MCF 10A (cell line): ENCODE results near the gene SUPT4H1. TPM values are rescaled to one million over a fixed set of nuclear protein-coding genes. Genes with fewer than 3 reads are reported as not detected.

Experiments used
- BruUV-seq: library from RNA; stranded (reverse); fragments of 400-500 nt; replicated peaks from 2 replicates; lab custom pipeline; 2021; lab: Mats Ljungman, UMichigan
- CTCF ChIA-PET: fragments of 300-600 bp; sonication (Branson Sonifier 250); formaldehyde crosslinking; extraction: SDS; loops from one replicate; lab custom pipeline; 2021; ENCODE audit warnings: antibody characterized with exemption, inconsistent platforms; lab: Yijun Ruan, JAX
- POLR2A ChIA-PET: fragments of 300-600, 350-650 bp; sonication (Branson Sonifier 250); formaldehyde crosslinking; extraction: SDS; loops from one replicate; lab custom pipeline; 2020; ENCODE audit warnings: antibody characterized with exemption, inconsistent platforms; lab: Yijun Ruan, JAX
- DNase-seq: peaks from one replicate; pipeline ENCODE4 v3.0.0-alpha.2; 2018; ENCODE audit not compliant: unreplicated experiment
- H3K27ac Mint-ChIP-seq: one replicate; pipeline ENCODE4 v1.8.0; 2022; ENCODE audit warnings: mild to moderate bottlenecking, low read depth, mixed read lengths; ENCODE audit not compliant: unreplicated experiment
- H3K27me3 Mint-ChIP-seq: one replicate; pipeline ENCODE4 v1.8.0; 2022; ENCODE audit warnings: mixed read lengths; ENCODE audit not compliant: insufficient read depth, unreplicated experiment
- H3K36me3 Mint-ChIP-seq: one replicate; pipeline ENCODE4 v1.8.0; 2022; ENCODE audit warnings: mild to moderate bottlenecking, moderate library complexity, mixed read lengths; ENCODE audit not compliant: insufficient read depth, unreplicated experiment
- H3K4me1 Mint-ChIP-seq: one replicate; pipeline ENCODE4 v1.8.0; 2022; ENCODE audit warnings: mixed read lengths; ENCODE audit not compliant: insufficient read depth, unreplicated experiment
- H3K4me3 Mint-ChIP-seq: one replicate; pipeline ENCODE4 v1.8.0; 2022; ENCODE audit warnings: mild to moderate bottlenecking, moderate library complexity, mixed read lengths; ENCODE audit not compliant: unreplicated experiment
- H3K9me3 Mint-ChIP-seq: one replicate; pipeline ENCODE4 v1.8.0; 2022; ENCODE audit warnings: mixed read lengths; ENCODE audit not compliant: unreplicated experiment
- CTCF ChIP-seq: fragments of 200-600 bp; IDR thresholded peaks from one replicate; pipeline ENCODE4 v1.8.0; 2022; ENCODE audit warnings: antibody characterized with exemption, mild to moderate bottlenecking; ENCODE audit not compliant: unreplicated experiment
- intact Hi-C: fragments of 100-400 bp; cut with micrococcal nuclease; formaldehyde crosslinking; loops from 2 replicates; pipeline ENCODE4 v1.14.1; 2022
- total RNA-seq: library from RNA; stranded (reverse); gene quantifications from 2 replicates; pipeline ENCODE4 v1.2.3, GENCODE V29; 2022

SUPT4H1 gene
- total RNA-seq, 1 experiment from 2014 or later, result 63.4 TPM

- no peak for TF ChIP-seq CTCF
- no peak overlapping the region for H3K4me3 Mint-ChIP-seq
- intact Hi-C loops, result no loop called here
- H3K27me3 Mint-ChIP-seq, result no peaks in the 10 kb centered on the region
- no TSS peak for BruUV-seq
- no peak overlapping the region for H3K27ac Mint-ChIP-seq
- DNase-seq, result no peak
- POLR2A ChIA-PET, result no interaction called here
- H3K4me1 Mint-ChIP-seq, result no peaks in the 10 kb centered on the region
- CTCF ChIA-PET, result no interaction called here
- no peaks in the 10 kb centered on the region for H3K9me3 Mint-ChIP-seq
- no peaks in the 10 kb centered on the region for H3K36me3 Mint-ChIP-seq
Observed at GRCh38 chr17:58335061-58335731, 16.8 kb downstream of the SUPT4H1 start.

GRCh38 chr17:58334661-58335060 is 17.3 kb downstream of the SUPT4H1 start:
- CTCF ChIA-PET, result interaction anchor here (1.6 kb wide), 1 partner anchor 83 kb away, joined by 4 read pairs; the partner anchor contains the start of gene RNF43
- H3K27me3 Mint-ChIP-seq, result no peaks in the 10 kb centered on the region
- no peaks in the 10 kb centered on the region for H3K4me1 Mint-ChIP-seq
- no peak overlapping the region for H3K27ac Mint-ChIP-seq
- no peaks in the 10 kb centered on the region for H3K36me3 Mint-ChIP-seq
- BruUV-seq, result no TSS peak
- POLR2A ChIA-PET, result no interaction called here
- DNase-seq, result no peak
- H3K9me3 Mint-ChIP-seq, result no peaks in the 10 kb centered on the region
- H3K4me3 Mint-ChIP-seq, result no peak overlapping the region
- intact Hi-C loops, result no loop called here
- no peak for TF ChIP-seq CTCF

- DNase-seq, result no peak
- intact Hi-C loops, result no loop called here
- POLR2A ChIA-PET, result no interaction called here
- H3K4me3 Mint-ChIP-seq, result no peak overlapping the region
- no peaks in the 10 kb centered on the region for H3K4me1 Mint-ChIP-seq
- H3K27me3 Mint-ChIP-seq, result no peaks in the 10 kb centered on the region
- H3K27ac Mint-ChIP-seq, result no peak overlapping the region
- no peaks in the 10 kb centered on the region for H3K9me3 Mint-ChIP-seq
- CTCF ChIA-PET, result interaction anchor here (1.6 kb wide), 1 partner anchor 83 kb away, joined by 4 read pairs; the partner anchor contains the start of gene RNF43
- H3K36me3 Mint-ChIP-seq, result no peaks in the 10 kb centered on the region
- TF ChIP-seq CTCF, result no peak
- no TSS peak for BruUV-seq
Observed at GRCh38 chr17:58334256-58334655, 17.7 kb downstream of the SUPT4H1 start.

- H3K9me3 Mint-ChIP-seq, result no peaks in the 10 kb centered on the region
- BruUV-seq, result no TSS peak
- H3K36me3 Mint-ChIP-seq, result no peaks in the 10 kb centered on the region
- CTCF ChIA-PET, result interaction anchor here (0.5 to 1.6 kb wide), 2 partner anchors 84 to 105 kb away, joined by 3 to 4 read pairs; partner anchors contain the start of gene RNF43
- H3K27me3 Mint-ChIP-seq, result peaks cover 2% of the 10 kb centered on the region
- no peak for TF ChIP-seq CTCF
- no peak for DNase-seq
- POLR2A ChIA-PET, result no interaction called here
- H3K27ac Mint-ChIP-seq, result no peak overlapping the region
- H3K4me3 Mint-ChIP-seq, result no peak overlapping the region
- H3K4me1 Mint-ChIP-seq, result no peaks in the 10 kb centered on the region
- intact Hi-C loops, result no loop called here
Observed at GRCh38 chr17:58333736-58334207, 18.2 kb downstream of the SUPT4H1 start.
